Esophagus (tissue), 2 donors: Measurements from ENCODE around the gene TTC24. TPM values are rescaled to one million over a fixed set of nuclear protein-coding genes. Genes with fewer than 3 reads are reported as not detected.

Source experiments
- H3K27ac ChIP-seq, 2 donors: one replicate each; pipeline ENCODE4 v1.5.1; 2013; ENCODE audit warnings: low read depth in 2 of 2, mild to moderate bottlenecking in 2 of 2, inconsistent platforms in 1 of 2, low read length in 1 of 2, moderate library complexity in 1 of 2
- H3K27me3 ChIP-seq, 2 donors: one replicate each; pipeline ENCODE4 v1.6.1; 2013; ENCODE audit warnings: low read length in 2 of 2, control low read depth in 1 of 2, mild to moderate bottlenecking in 1 of 2; ENCODE audit not compliant: insufficient read depth in 2 of 2, control insufficient read depth in 1 of 2
- H3K36me3 ChIP-seq, 2 donors: one replicate each; pipeline ENCODE4 v1.6.1; 2013; ENCODE audit warnings: low read length in 1 of 2; ENCODE audit not compliant: control insufficient read depth in 2 of 2, insufficient read depth in 2 of 2
- H3K4me1 ChIP-seq, 2 donors: one replicate each; pipeline ENCODE4 v1.6.1; 2013; ENCODE audit warnings: low read length in 1 of 2; ENCODE audit not compliant: control insufficient read depth in 2 of 2, insufficient read depth in 2 of 2
- H3K4me3 ChIP-seq, 2 donors: one replicate each; pipeline ENCODE4 v1.5.1; 2013; ENCODE audit warnings: low read length in 2 of 2, mild to moderate bottlenecking in 2 of 2, low read depth in 1 of 2, moderate library complexity in 1 of 2
- H3K9me3 ChIP-seq, 2 donors: one replicate each; pipeline ENCODE4 v1.6.1; 2013; ENCODE audit warnings: mild to moderate bottlenecking in 2 of 2, low read depth in 1 of 2, low read length in 1 of 2, moderate library complexity in 1 of 2; ENCODE audit not compliant: control insufficient read depth in 2 of 2, insufficient read depth in 1 of 2
- WGBS, 2 donors: extraction: QIAGEN DNeasy Blood & Tissue Kit; methylation state at CpG; one replicate each; pipeline ENCODE4 v1.1.7; 2013; 5-methylcytosine and 5-hydroxymethylcytosine counted together
- polyA plus RNA-seq, 2 donors: library from polyadenylated mRNA; stranded (reverse); fragments of 200-250 nt; gene quantifications; one replicate each; pipeline ENCODE4 v1.2.3, GENCODE V29; 2013
- donor health status: healthy with polysubstance abuse.
- donor health status: Bipolar disorder and iron deficiency.

TTC24 gene
- polyA plus RNA-seq, 2 donors, result 0.08 TPM; not detected in 1

DNA sequence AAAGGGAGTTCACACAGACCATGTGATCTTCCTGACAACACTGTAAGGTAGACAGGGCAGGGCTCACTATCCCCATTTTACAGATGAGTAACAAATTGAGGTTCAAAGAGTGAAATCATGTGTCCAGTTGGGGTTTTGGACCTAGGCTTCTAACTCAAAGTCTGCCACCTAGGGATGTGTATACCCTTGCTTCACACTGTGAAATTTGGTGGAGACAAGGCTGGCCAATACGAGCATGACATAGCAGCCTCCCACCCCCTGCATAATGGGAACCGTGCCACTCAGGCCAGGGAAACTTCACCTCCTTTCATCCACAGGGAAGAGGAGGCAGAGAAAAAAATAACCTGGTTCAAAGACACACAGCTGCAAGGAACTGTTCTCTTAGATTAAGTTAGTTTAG is 14.0 kb upstream of the TTC24 start:
- Histone ChIP-seq H3K27ac (no peak overlapping the region), H3K4me3 (no peak overlapping the region), H3K4me1 (peaks cover 0 to 3% of the 10 kb centered on the region in 2 donors), H3K9me3 (no peaks in the 10 kb centered on the region), H3K27me3 (no peaks in the 10 kb centered on the region), H3K36me3 (no peaks in the 10 kb centered on the region)
- WGBS, 2 donors, result 90 to 91% methylated on average over 2 of the region's 2 CpGs

DNA sequence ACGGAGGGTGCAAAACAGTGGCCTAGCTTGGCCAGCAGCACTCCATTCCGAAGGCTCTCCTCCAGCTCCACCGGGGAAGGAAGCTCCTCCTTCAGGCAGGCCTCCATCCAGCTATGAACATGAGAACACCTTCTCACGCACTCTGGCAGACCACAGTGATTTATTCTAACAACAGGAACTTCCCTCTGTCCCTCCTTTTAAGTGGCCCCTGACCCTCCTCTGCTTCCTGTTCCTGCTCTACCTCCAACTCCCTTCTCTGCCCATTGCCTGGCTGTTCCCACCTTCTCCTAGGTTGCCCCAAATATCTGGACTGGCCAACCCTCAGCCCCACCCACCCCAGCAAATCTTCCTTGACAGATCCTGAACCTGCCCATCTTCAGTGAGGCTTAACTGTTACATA is 13.1 kb upstream of the TTC24 start:
- Histone ChIP-seq H3K27ac (no peak overlapping the region), H3K9me3 (no peaks in the 10 kb centered on the region), H3K4me1 (peaks cover 0 to 3% of the 10 kb centered on the region in 2 donors), H3K4me3 (no peak overlapping the region), H3K27me3 (no peaks in the 10 kb centered on the region), H3K36me3 (no peaks in the 10 kb centered on the region)
- 95 to 96% methylated on average over 4 of the region's 4 CpGs for WGBS, 2 donors

DNA sequence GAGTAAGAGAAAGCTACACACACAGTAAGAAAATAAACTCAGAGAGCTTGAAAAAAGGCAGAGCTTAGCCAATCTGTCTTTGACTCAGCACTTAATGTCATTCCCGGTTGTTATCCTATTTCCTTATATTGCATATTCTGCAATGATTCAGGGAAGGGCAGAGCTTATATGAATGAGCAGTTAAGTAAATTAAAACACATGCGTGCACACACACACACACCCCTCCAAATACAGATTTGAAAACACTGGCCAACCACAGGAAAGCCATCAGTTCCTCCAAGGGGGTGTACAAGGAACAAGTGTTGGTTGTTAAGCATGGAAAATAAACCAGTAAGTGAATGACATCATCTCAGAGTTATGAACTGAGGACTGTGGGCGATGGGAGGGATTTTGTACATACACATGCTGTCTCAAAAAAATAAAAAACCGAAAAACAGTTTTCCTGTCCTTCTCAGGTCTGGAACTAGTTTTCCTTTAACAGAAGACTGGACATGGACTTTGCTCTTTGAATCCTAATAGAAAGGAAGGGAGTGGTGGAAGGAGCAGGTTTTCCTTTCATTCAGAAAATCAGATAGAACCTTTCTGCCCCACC is 8.2 kb upstream of the TTC24 start:
- no peaks in the 10 kb centered on the region for H3K9me3 ChIP-seq
- 13 to 15% methylated on average over 4 of the region's 4 CpGs for WGBS, 2 donors
- peak overlapping the region in 1 of 2 donors; percentile 42 for H3K27ac ChIP-seq
- H3K4me3 ChIP-seq, result peak overlapping the region in 1 of 2 donors; percentile 53
- H3K4me1 ChIP-seq, result peaks cover 2% of the 10 kb centered on the region in 2 donors
- no peaks in the 10 kb centered on the region for H3K36me3 ChIP-seq
- no peaks in the 10 kb centered on the region for H3K27me3 ChIP-seq

DNA sequence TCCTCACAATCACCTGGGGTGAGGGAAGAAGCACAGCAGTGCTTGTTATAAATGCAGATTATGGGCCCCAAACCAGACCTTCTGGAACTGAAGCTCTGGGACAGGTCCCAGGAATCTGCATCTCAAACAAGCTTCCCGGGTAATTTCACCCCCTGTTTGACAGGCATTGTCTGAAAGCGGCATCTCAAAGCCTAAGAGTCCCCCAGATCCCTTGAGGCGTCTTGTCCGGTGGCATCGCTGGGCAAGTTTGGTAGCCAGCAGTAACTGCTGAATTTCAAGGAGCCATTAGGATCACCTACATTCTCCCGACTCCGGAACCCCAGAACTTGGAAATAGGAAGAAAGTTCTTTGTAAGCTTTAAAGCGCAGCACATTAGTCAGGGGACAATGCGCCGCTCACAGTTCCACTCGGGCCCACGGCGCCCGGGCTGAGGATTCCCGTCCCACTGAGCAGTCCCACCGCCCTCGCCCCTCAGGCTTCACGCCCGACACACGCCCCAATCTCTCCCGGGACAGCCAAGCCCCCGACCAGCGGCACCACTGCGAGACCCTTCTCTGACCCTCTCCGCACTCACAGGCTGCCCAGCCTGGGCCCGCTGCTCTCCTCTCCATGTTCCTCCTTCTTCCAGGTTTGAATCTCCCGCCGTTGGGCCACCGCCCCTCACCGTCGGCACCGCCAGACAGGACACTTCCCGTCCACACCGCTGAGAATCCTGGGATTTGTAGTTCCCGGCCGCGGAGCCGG is 7.4 kb upstream of the TTC24 start, which contains the start of gene IQGAP3:
Gene IQGAP3 (minus strand): TSS at position 647 of the 744 bp plus-strand sequence. CDS start 36 bp downstream, at position 611.
- peak within 1 kb of the TSS; percentile 48 to 53 for H3K4me3 ChIP-seq
- no peaks in the 10 kb centered on the region for H3K27me3 ChIP-seq
- H3K9me3 ChIP-seq, result no peaks in the 10 kb centered on the region
- H3K4me1 ChIP-seq, result peaks cover 2% of the 10 kb centered on the region in 2 donors
- no peaks in the 10 kb centered on the region for H3K36me3 ChIP-seq
- 1 to 2% methylated on average over 38 of the region's 38 CpGs for WGBS, 2 donors
- peak within 1 kb of the TSS in 1 of 2 donors; percentile 42 for H3K27ac ChIP-seq

DNA sequence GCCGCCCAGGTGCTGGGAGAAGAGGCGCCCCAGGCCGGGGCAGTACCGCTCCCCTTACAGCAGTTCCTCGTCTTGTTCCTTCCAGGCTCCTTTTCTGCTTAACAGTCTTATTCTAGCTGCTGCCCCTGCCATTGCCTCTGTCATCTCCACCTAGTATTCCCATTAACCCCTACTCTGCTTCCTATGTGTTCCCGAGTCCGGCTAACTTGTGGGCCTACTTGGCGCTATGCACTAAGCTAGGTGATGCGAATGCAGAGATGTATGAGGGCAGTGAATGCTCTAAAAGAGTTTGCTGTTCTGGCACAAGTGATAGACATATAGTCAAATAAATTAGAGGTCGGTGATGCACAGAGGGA is 6.9 kb upstream of the TTC24 start:
- Histone ChIP-seq H3K36me3 (no peaks in the 10 kb centered on the region), H3K4me1 (peaks cover 2% of the 10 kb centered on the region in 2 donors), H3K27me3 (no peaks in the 10 kb centered on the region), H3K27ac (no peak overlapping the region), H3K4me3 (no peak overlapping the region), H3K9me3 (no peaks in the 10 kb centered on the region)
- WGBS, 2 donors, result 37 to 38% methylated on average over 9 to 10 of the region's 10 CpGs

DNA sequence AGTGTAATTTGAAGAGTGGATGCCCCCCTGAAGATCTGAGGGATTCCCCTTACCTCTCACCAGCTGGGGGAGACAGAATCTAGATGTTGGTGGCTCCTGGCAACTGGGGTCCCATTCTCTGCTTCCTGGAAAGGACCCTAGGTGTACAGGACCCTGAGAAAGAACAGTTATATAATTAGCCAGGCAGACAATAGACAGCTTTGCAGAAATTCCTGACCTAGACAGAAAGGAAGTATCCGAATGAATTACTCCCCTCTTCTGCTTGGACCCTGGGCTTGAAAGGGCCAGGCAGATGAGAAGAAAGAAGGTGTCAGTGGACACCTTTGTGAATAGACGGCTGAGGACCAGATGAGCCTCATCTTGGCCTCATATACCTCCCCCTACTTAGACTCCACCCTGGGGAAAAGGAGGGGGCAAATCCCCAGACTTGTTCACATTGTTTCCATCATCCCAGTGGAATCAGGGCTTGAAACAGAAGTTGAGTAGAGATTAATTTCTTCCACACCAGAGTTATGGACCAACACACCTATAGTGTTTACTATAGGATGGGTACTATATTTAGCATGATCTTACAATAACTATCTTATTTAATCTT is 5.4 kb upstream of the TTC24 start:
- Histone ChIP-seq H3K36me3 (no peaks in the 10 kb centered on the region), H3K27ac (no peak overlapping the region), H3K9me3 (no peaks in the 10 kb centered on the region), H3K4me3 (no peak overlapping the region), H3K4me1 (peaks cover 2% of the 10 kb centered on the region in 2 donors), H3K27me3 (no peaks in the 10 kb centered on the region)
- 49 to 78% methylated on average over 2 of the region's 2 CpGs for WGBS, 2 donors

DNA sequence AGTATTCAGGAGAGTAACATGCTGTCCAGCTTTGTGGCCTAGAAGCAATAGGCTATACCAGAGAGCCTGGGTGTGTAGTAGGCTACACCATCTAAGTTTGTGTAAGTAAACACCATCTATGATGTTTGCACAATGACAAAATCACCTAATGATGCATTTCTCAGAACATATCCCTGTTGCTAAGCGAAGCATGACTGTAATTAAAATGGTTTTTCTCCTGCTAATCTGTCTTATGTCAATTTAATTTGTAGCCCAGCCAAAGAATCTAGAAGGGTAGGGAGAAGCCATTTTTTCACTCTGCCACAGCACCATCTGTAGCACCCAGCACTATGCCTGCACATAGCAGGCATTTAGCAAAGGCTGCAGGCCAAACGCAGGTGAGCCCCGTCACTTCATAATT is 2.0 kb upstream of the TTC24 start:
- H3K27ac ChIP-seq, result no peak overlapping the region
- no peaks in the 10 kb centered on the region for H3K9me3 ChIP-seq
- WGBS, 2 donors, result 84 to 85% methylated on average over 3 of the region's 3 CpGs
- no peaks in the 10 kb centered on the region for H3K4me1 ChIP-seq
- H3K27me3 ChIP-seq, result no peaks in the 10 kb centered on the region
- no peaks in the 10 kb centered on the region for H3K36me3 ChIP-seq
- H3K4me3 ChIP-seq, result no peak overlapping the region

DNA sequence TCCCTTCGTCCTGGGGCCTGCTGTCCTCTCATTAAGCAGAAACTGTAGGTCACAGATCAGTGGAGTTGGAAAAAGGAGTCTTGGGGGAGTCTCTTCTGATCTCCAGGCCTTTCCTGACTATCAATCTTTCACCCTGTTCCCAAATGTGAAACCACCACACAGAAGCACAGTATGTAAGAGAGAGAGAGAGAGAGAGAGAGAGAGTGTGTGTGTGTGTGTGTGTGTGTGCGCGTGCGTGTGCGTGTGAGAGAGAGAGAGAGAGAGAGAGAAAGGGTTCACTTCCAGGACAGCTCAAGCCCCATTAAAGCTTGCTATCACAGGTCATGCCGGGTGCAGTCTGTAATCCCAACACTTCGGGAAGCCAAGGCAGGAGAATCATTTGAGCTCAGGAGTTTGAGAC is 1.5 kb upstream of the TTC24 start:
- H3K27me3 ChIP-seq, result no peaks in the 10 kb centered on the region
- H3K4me1 ChIP-seq, result no peaks in the 10 kb centered on the region
- H3K36me3 ChIP-seq, result no peaks in the 10 kb centered on the region
- no peak overlapping the region for H3K4me3 ChIP-seq
- H3K9me3 ChIP-seq, result no peaks in the 10 kb centered on the region
- 51 to 69% methylated on average over 3 to 7 of the region's 7 CpGs for WGBS, 2 donors
- H3K27ac ChIP-seq, result no peak overlapping the region

DNA sequence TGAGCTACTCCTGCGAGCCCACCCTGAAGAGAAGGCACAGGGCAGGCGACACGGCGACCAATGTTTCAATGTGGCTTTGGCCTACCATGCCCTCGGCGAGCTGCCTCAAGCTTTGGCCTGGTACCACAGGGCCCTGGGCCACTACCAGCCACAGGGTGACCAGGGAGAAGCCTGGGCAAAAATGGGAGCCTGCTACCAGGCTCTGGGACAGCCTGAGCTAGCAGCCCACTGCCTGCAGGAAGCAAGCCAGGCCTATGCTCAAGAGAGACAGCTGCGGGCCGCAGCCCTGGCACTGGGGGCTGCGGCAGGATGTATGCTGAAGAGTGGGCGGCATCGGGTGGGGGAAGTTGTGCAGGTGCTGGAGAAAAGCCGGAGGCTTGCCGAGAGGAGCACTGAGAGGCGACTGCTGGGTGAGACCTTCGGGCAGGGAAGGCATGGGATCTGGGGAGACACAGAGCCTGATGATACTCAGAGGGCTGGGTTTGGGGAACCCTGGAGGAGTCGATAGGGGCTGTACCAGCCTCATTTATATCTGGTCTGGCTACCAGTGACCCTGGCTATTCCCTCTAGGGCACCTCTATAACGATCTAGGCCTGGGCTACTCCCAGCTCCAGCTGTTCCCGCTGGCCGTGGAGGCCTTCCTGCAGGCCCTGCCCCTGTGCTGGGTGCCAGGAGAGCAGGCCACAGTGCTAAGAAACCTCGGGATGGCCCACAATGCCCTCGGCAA is 2.3 kb downstream of the TTC24 start:
- 77% methylated on average over 21 of the region's 21 CpGs for WGBS, 2 donors
- no peaks in the 10 kb centered on the region for H3K36me3 ChIP-seq
- H3K4me1 ChIP-seq, result no peaks in the 10 kb centered on the region
- no peak overlapping the region for H3K27ac ChIP-seq
- no peaks in the 10 kb centered on the region for H3K27me3 ChIP-seq
- no peak overlapping the region for H3K4me3 ChIP-seq
- H3K9me3 ChIP-seq, result no peaks in the 10 kb centered on the region
